Endothelial cell of umbilical vein (primary cell): ENCODE measurements around the gene TOP1. TPM values are rescaled to one million over a fixed set of nuclear protein-coding genes. Genes with fewer than 3 reads are reported as not detected.

ENCODE experiments used
- BruUV-seq: library from RNA; stranded (reverse); fragments of 400-500 nt; replicated peaks from 2 replicates; lab custom pipeline; 2021; lab: Mats Ljungman, UMichigan
- CTCF ChIA-PET: fragments of 300-600, 350-600 bp; sonication (Branson Sonifier 250); formaldehyde crosslinking; loops from one replicate; lab custom pipeline; 2021; ENCODE audit warnings: antibody characterized with exemption, inconsistent platforms; lab: Charles Lee
- POLR2A ChIA-PET: fragments of 300-600, 350-600 bp; sonication (Branson Sonifier 250); formaldehyde crosslinking; loops from one replicate; lab custom pipeline; 2021; ENCODE audit warnings: antibody characterized with exemption, inconsistent platforms; lab: Charles Lee
- DNase-seq: peaks from one replicate; pipeline ENCODE4 v3.0.0-alpha.2; 2011; ENCODE audit warnings: low read depth, low spot score
- FAIRE-seq: peaks from 2 replicates; lab custom pipeline; 2011; peaks lifted over from hg19 to GRCh38; lab: Jason Lieb, UNC
- H2AFZ ChIP-seq: 2 replicates; pipeline ENCODE4 v1.6.0; 2012; ENCODE audit warnings: low read depth, low read length, control low read depth, inconsistent platforms
- H3K27ac ChIP-seq: 2 replicates; pipeline ENCODE4 v1.5.1; 2011; ENCODE audit warnings: low read depth, mild to moderate bottlenecking, control low read depth, low read length, moderate library complexity; ENCODE audit not compliant: insufficient read depth
- H3K27me3 ChIP-seq, 2 experiments: 2 replicates each; pipeline versions ENCODE4 v1.6.0 to v1.6.1; 2011; ENCODE audit warnings: low read length in 2 of 2, mixed read lengths in 1 of 2; ENCODE audit not compliant: control insufficient read depth in 2 of 2, insufficient read depth in 2 of 2
- H3K36me3 ChIP-seq, 2 experiments: 2 replicates in 1 of 2; 3 replicates in 1 of 2; pipeline ENCODE4 v1.5.1; 2011; ENCODE audit warnings: low read length in 2 of 2, mild to moderate bottlenecking in 1 of 2, moderate library complexity in 1 of 2; ENCODE audit not compliant: control insufficient read depth in 2 of 2, insufficient read depth in 2 of 2; ENCODE audit errors: extremely low read depth in 1 of 2
- H3K4me1 ChIP-seq: 3 replicates; pipeline ENCODE4 v1.5.1; 2011; ENCODE audit warnings: mild to moderate bottlenecking, low read length; ENCODE audit not compliant: control insufficient read depth, insufficient read depth; ENCODE audit errors: extremely low read depth
- H3K4me2 ChIP-seq: 2 replicates; pipeline ENCODE4 v1.6.1; 2011; ENCODE audit warnings: low read length, control low read depth, mixed read lengths; ENCODE audit not compliant: insufficient read depth
- H3K4me3 ChIP-seq, 3 experiments: fragments of 200-600 bp in 1 of 3; sonication (generic), shearing (Covaris generic) in 1 of 3; replicated peaks in 1 of 3; 2 replicates each; pipeline ENCODE4 v1.5.1; 2011 to 2016; ENCODE audit warnings: control low read depth in 3 of 3, low read length in 3 of 3, mild to moderate bottlenecking in 2 of 3, inconsistent platforms in 1 of 3, low read depth in 1 of 3, moderate library complexity in 1 of 3; ENCODE audit not compliant: insufficient read depth in 1 of 3
- H3K79me2 ChIP-seq: 2 replicates; pipeline ENCODE4 v1.6.0; 2012; ENCODE audit warnings: low read length, inconsistent platforms; ENCODE audit not compliant: control insufficient read depth, insufficient read depth
- H3K9ac ChIP-seq: replicated peaks from 2 replicates; pipeline ENCODE3; 2011; ENCODE audit warnings: low read length, control low read depth; ENCODE audit not compliant: insufficient read depth; ENCODE audit errors: extremely low read depth
- H3K9me1 ChIP-seq: replicated peaks from 3 replicates; pipeline ENCODE4 v1.6.0; 2011; ENCODE audit warnings: mild to moderate bottlenecking, low read length; ENCODE audit not compliant: control insufficient read depth, insufficient read depth; ENCODE audit errors: extremely low read depth
- H3K9me3 ChIP-seq: replicated peaks from 2 replicates; pipeline ENCODE4 v1.5.1; 2012; ENCODE audit warnings: low read length, inconsistent platforms; ENCODE audit not compliant: control insufficient read depth, insufficient read depth
- H4K20me1 ChIP-seq: replicated peaks from 2 replicates; pipeline ENCODE3; 2011; ENCODE audit warnings: mild to moderate bottlenecking, low read length; ENCODE audit not compliant: control insufficient read depth, insufficient read depth; ENCODE audit errors: extremely low read depth
- EZH2 ChIP-seq: IDR thresholded peaks from 2 replicates; pipeline ENCODE4 v1.6.1; 2012; ENCODE audit warnings: borderline replicate concordance, low read depth, mild to moderate bottlenecking, moderate library complexity, low read length, inconsistent platforms; ENCODE audit not compliant: severe bottlenecking
- FOS ChIP-seq: IDR thresholded peaks from 2 replicates; pipeline ENCODE4 v1.6.1; 2011; ENCODE audit warnings: mild to moderate bottlenecking, low read length, moderate library complexity, borderline replicate concordance; ENCODE audit not compliant: insufficient read depth
- GATA2 ChIP-seq: IDR thresholded peaks from 2 replicates; pipeline ENCODE4 v1.7.0; 2011; ENCODE audit warnings: low read depth, mild to moderate bottlenecking, moderate library complexity, mixed read lengths, low read length; ENCODE audit not compliant: insufficient read length, insufficient read depth
- JUN ChIP-seq: IDR thresholded peaks from 2 replicates; pipeline ENCODE4 v1.6.1; 2011; ENCODE audit warnings: borderline replicate concordance, low read depth; ENCODE audit not compliant: insufficient read length, insufficient read depth
- MYC ChIP-seq: IDR thresholded peaks from one replicate; pipeline ENCODE4 v1.6.1; 2011; ENCODE audit warnings: mild to moderate bottlenecking, low read depth, low read length
- POLR2A ChIP-seq: IDR thresholded peaks from 2 replicates; pipeline ENCODE4 v1.6.1; 2012; ENCODE audit warnings: low read depth, mild to moderate bottlenecking, control low read depth, low read length
- POLR2AphosphoS5 ChIP-seq: IDR thresholded peaks from 2 replicates; pipeline ENCODE4 v1.6.1; 2012; ENCODE audit warnings: low read depth, mild to moderate bottlenecking, control low read depth, low read length, moderate library complexity; ENCODE audit not compliant: insufficient read depth
- dilution Hi-C: fragments of 300-500 bp; cut with MboI; formaldehyde crosslinking; loops from one replicate; pipeline ENCODE4 v1.15.0; 2019; ENCODE audit warnings: low sequenced_read_pairs; ENCODE audit not compliant: extremely low pct_ligation_motif_present
- intact Hi-C: fragments of 100-400 bp; cut with micrococcal nuclease; formaldehyde crosslinking; loops from one replicate; pipeline ENCODE4 v1.10.0; 2022
- polyA plus RNA-seq, 4 experiments: library from polyadenylated mRNA; depleted of rRNA in 3 of 4; stranded (reverse) in 3 of 4; unstranded in 1 of 4; fragments of >200 nt; gene quantifications; 2 replicates each; pipeline versions ENCODE4 v1.2.1 to v1.2.3, GENCODE V29; 2011 to 2012; ENCODE audit warnings: missing spikeins in 1 of 4
- total RNA-seq: library from RNA; stranded (reverse); gene quantifications from 2 replicates; pipeline ENCODE4 v1.2.3, GENCODE V29; 2021
- TF ChIP-seq, protein P1 (sequence below): IDR thresholded peaks from 2 replicates; pipeline ENCODE4 v1.6.1; 2011; ENCODE audit not compliant: insufficient read depth, insufficient read length
- TF ChIP-seq, protein P2 (sequence below), 2 donors: IDR thresholded peaks; 1 replicate in 1 of 2; 2 replicates in 1 of 2; pipeline ENCODE4 v1.5.1; 2011; ENCODE audit warnings: low read length in 2 of 2, mild to moderate bottlenecking in 2 of 2, moderate library complexity in 2 of 2, control low read depth in 1 of 2, inconsistent platforms in 1 of 2, low read depth in 1 of 2; ENCODE audit not compliant: insufficient read depth in 1 of 2; ENCODE audit errors: extremely low read depth in 1 of 2

TOP1 gene
- total and polyA plus RNA-seq, 2 donors (not counting 3 experiments of a cell fraction or from before 2014, with no cell fraction given) = 7.0 to 77.4 TPM

DNA sequence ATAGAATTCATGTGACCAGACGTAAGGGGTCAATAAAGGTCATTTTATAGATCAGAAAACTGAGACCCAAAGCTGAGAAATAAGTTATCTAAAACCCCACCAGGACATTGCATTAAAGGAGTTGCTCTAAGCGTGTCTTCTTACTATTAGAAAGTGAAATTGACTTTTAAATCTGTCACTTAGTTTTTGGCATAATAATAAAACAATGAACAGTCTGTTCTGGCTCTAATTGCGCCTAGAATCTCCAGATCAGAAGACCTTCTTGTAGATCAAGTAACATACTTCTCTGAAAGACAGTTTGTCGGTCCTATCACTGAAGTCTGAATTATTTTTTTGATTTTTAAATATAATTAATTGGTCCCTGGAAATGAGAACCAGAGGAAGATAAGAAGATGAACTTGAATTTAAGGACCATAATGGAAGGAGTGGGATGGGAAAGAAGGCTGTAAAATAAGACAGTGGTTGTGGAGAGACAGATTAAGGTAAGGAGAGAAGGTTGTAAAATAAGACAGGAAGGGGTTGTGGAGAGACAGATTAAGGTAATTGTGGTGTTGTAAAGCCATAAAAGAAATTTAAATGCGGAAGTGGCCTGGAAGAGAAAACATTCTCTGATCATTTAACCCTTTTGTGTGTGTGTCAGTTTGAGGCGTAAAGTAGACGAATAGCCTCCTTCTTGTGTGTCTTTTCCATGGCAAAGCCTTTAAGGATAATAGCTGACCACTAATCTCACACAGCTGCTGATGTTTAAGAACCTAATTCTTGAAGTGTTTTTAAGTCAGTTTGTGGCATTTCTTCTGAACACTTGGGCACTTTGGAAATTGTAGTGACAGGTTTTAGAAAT lies 20.1 kb downstream of the TOP1 start:
- Histone ChIP-seq H3K9me3 (no peaks in the 10 kb centered on the region), H4K20me1 (peaks cover 18% of the 10 kb centered on the region), H3K4me3 (no peak overlapping the region), H3K9me1 (no peaks in the 10 kb centered on the region), H3K27ac (no peak overlapping the region), H3K27me3 (no peaks in the 10 kb centered on the region), H3K4me2 (peak overlapping the region; percentile 49), H3K9ac (no peak overlapping the region), H3K79me2 (peaks cover 99% of the 10 kb centered on the region), H2AFZ (no peak overlapping the region), H3K4me1 (peaks cover 36% of the 10 kb centered on the region), H3K36me3 (no peaks in the 10 kb centered on the region)
- POLR2A ChIA-PET = interaction anchor here (1.2 kb wide), 1 partner anchor 58 kb away, joined by 3 read pairs; no protein-coding TSS in a partner anchor
- intact Hi-C loops = no loop called here
- no TSS peak for BruUV-seq
- dilution Hi-C loops = no loop called here
- DNase-seq (no peak), FAIRE-seq (no peak)
- CTCF ChIA-PET = interaction anchor here (0.8 to 8.2 kb wide), 4 partner anchors 15 to 60 kb away, joined by 3 to 84 read pairs (median 4); no protein-coding TSS in a partner anchor
- no peak for TF ChIP-seq EZH2
- TF ChIP-seq, protein P1, sequence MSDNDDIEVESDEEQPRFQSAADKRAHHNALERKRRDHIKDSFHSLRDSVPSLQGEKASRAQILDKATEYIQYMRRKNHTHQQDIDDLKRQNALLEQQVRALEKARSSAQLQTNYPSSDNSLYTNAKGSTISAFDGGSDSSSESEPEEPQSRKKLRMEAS = no peak
- TF ChIP-seq GATA2 = no peak

DNA sequence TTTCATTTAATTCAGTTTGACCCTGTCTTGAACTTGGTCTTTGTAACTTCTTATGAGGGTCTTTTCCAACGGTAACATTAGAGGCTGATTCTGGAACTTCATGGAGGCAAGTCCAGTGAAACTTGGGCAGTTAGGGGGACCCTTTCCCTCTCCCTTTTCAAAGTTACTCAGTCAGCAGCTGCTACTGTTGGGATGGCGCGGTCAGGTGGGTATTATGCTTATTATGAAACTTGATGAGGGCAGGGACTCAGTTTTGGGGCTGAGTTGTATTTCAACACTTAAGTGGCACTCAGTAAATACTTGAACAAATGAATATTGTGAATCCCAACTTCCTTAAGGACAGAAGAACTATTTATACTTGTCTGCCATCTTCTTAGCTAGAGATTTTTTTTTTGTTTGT lies 20.8 kb downstream of the TOP1 start:
- no peak for FAIRE-seq
- no peak for DNase-seq
- CTCF ChIA-PET = interaction anchor here (1.2 to 8.2 kb wide), 3 partner anchors 12 to 58 kb away, joined by 4 to 84 read pairs (median 6); no protein-coding TSS in a partner anchor
- Histone ChIP-seq H2AFZ (no peak overlapping the region), H3K4me1 (peaks cover 36% of the 10 kb centered on the region), H4K20me1 (peaks cover 21% of the 10 kb centered on the region), H3K9me1 (no peaks in the 10 kb centered on the region), H3K9ac (no peak overlapping the region), H3K27ac (no peak overlapping the region), H3K4me3 (no peak overlapping the region), H3K4me2 (no peak overlapping the region), H3K27me3 (no peaks in the 10 kb centered on the region), H3K36me3 (no peaks in the 10 kb centered on the region), H3K79me2 (peaks cover 100% of the 10 kb centered on the region), H3K9me3 (no peaks in the 10 kb centered on the region)
- no TSS peak for BruUV-seq
- dilution Hi-C loops (no loop called here), intact Hi-C loops (no loop called here)
- TF ChIP-seq FOS (no peak), JUN (no peak), POLR2AphosphoS5 (no peak), MYC (no peak), EZH2 (no peak), GATA2 (no peak), POLR2A (no peak)
- TF ChIP-seq, protein P1 = no peak
- TF ChIP-seq, protein P2, sequence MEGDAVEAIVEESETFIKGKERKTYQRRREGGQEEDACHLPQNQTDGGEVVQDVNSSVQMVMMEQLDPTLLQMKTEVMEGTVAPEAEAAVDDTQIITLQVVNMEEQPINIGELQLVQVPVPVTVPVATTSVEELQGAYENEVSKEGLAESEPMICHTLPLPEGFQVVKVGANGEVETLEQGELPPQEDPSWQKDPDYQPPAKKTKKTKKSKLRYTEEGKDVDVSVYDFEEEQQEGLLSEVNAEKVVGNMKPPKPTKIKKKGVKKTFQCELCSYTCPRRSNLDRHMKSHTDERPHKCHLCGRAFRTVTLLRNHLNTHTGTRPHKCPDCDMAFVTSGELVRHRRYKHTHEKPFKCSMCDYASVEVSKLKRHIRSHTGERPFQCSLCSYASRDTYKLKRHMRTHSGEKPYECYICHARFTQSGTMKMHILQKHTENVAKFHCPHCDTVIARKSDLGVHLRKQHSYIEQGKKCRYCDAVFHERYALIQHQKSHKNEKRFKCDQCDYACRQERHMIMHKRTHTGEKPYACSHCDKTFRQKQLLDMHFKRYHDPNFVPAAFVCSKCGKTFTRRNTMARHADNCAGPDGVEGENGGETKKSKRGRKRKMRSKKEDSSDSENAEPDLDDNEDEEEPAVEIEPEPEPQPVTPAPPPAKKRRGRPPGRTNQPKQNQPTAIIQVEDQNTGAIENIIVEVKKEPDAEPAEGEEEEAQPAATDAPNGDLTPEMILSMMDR (IDR thresholded peaks at IDR 0.05; ENCODE audit: extremely low read depth in 1 of 2, insufficient read depth in 1 of 2, low read depth in 1 of 2, low read length in 2 of 2) = no peak
- POLR2A ChIA-PET = interaction anchor here (1.5 kb wide), 1 partner anchor 66 kb away, joined by 3 read pairs; no protein-coding TSS in a partner anchor
